ENCODE results near the gene UBR2. TPM values are rescaled to one million over a fixed set of nuclear protein-coding genes. Genes with fewer than 3 reads are reported as not detected.

Gene UBR2
- total RNA-seq (2021): 17.5 and 21.1 TPM in 2 replicates
- Bru-seq, nascent RNA: percentile 77 among the genes with signal in this experiment
- percentile 79 among the genes with signal in this experiment for BruChase-seq, experiment 1, labeled RNA remaining after a 2-hour chase
- percentile 74 among the genes with signal in this experiment for BruChase-seq, experiment 2, labeled RNA remaining after a 6-hour chase
- long read RNA-seq, full-length matches to known transcripts: 4 of 14 reads
- long read RNA-seq, partial matches to known transcripts: 8 of 14 reads
- long read RNA-seq, other reads (novel, unspliced or antisense): 2 of 14 reads

- H3K27me3 ChIP-seq (replicated peaks; ENCODE audit: insufficient read depth, low read depth, low read length, poor library complexity): no peaks in the 10 kb centered on the region
- H3K27ac ChIP-seq (ENCODE audit: low read depth, low read length, poor library complexity, severe bottlenecking): peak within 1 kb of the TSS; percentile 85
- POLR2A ChIA-PET (ENCODE audit: low non-redundant PET): no interaction called here
- peak; percentile 99 for DNase-seq (ENCODE audit: low spot score)
- H3K4me1 ChIP-seq (ENCODE audit: insufficient read depth, low read length, poor library complexity, severe bottlenecking): no peaks in the 10 kb centered on the region
- no peaks in the 10 kb centered on the region for H3K9me3 ChIP-seq (ENCODE audit: low read depth, low read length, poor library complexity, severe bottlenecking)
- TF ChIP-seq CTCF (conservative IDR thresholded peaks at IDR 0.05; ENCODE audit: low read depth, low read length) (no peak; the same call in 1 of the 2 replicates), EZH2 (IDR thresholded peaks at IDR 0.05; ENCODE audit: borderline replicate concordance, low read depth, low read length, poor library complexity, severe bottlenecking) (no peak)
- no TSS peak for BruUV-seq (replicated peaks)
- intact Hi-C loops (cut with micrococcal nuclease; ENCODE audit: unreplicated experiment): loop anchor here (10.0 kb wide), 1 partner anchor 161 kb away; the partner anchor contains the start of gene PRPH2
- CTCF ChIA-PET: interaction anchor here (0.6 to 2.7 kb wide), 3 partner anchors 16 to 312 kb away, joined by 4 to 9 read pairs (median 7); no protein-coding TSS in a partner anchor
- no peaks in the 10 kb centered on the region for H3K36me3 ChIP-seq (ENCODE audit: insufficient read depth, low read length, poor library complexity, severe bottlenecking)
- H3K4me3 ChIP-seq (ENCODE audit: low read depth, low read length, poor library complexity, severe bottlenecking): peak within 1 kb of the TSS; percentile 83
These were observed at the start of gene UBR2 for GRCh38 chr6:42563697-42564505. UBR2 (plus strand) TSS chr6:42564029; CDS start chr6:42564320, 291 bp downstream.

DNA sequence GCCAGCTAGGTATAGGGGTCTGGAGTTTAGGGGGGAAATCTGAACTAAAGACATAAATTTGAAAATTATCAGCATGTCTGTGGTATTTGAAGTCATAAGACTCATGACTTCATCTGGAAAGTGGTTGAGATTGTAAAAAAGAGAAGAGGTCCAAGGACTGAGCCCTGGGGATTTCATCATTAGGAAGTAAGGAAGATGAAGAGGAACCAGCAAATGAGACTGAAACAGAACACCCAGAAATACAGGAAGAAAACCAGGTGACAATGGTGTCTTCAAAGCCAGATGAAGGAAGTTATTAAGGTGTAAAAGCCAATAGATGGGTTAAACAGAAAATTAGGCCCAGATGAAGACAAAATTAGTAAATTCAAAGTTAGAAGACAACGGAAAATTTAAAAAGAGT is 49.1 kb upstream of the UBR2 start:
- intact Hi-C loops (cut with micrococcal nuclease; ENCODE audit: unreplicated experiment): no loop called here
- no peaks in the 10 kb centered on the region for H3K4me1 ChIP-seq (ENCODE audit: insufficient read depth, low read length, poor library complexity, severe bottlenecking)
- no peak for TF ChIP-seq EZH2 (IDR thresholded peaks at IDR 0.05; ENCODE audit: borderline replicate concordance, low read depth, low read length, poor library complexity, severe bottlenecking)
- no peak for TF ChIP-seq CTCF (conservative IDR thresholded peaks at IDR 0.05; ENCODE audit: low read depth, low read length)
- H3K27me3 ChIP-seq (replicated peaks; ENCODE audit: insufficient read depth, low read depth, low read length, poor library complexity): no peaks in the 10 kb centered on the region
- no peak overlapping the region for H3K27ac ChIP-seq (ENCODE audit: low read depth, low read length, poor library complexity, severe bottlenecking)
- H3K36me3 ChIP-seq (ENCODE audit: insufficient read depth, low read length, poor library complexity, severe bottlenecking): no peaks in the 10 kb centered on the region
- no peak overlapping the region for H3K4me3 ChIP-seq (ENCODE audit: low read depth, low read length, poor library complexity, severe bottlenecking)
- CTCF ChIA-PET: no interaction called here
- no peak for DNase-seq (ENCODE audit: low spot score)
- BruUV-seq (replicated peaks): no TSS peak
- POLR2A ChIA-PET (ENCODE audit: low non-redundant PET): no interaction called here
- H3K9me3 ChIP-seq (ENCODE audit: low read depth, low read length, poor library complexity, severe bottlenecking): no peaks in the 10 kb centered on the region

- no peaks in the 10 kb centered on the region for H3K27me3 ChIP-seq (replicated peaks; ENCODE audit: insufficient read depth, low read depth, low read length, poor library complexity)
- no peaks in the 10 kb centered on the region for H3K36me3 ChIP-seq (ENCODE audit: insufficient read depth, low read length, poor library complexity, severe bottlenecking)
- H3K4me3 ChIP-seq (ENCODE audit: low read depth, low read length, poor library complexity, severe bottlenecking): no peak overlapping the region
- no peak for DNase-seq (ENCODE audit: low spot score)
- ChIA-PET CTCF (no interaction called here), POLR2A (ENCODE audit: low non-redundant PET) (no interaction called here)
- H3K4me1 ChIP-seq (ENCODE audit: insufficient read depth, low read length, poor library complexity, severe bottlenecking): no peaks in the 10 kb centered on the region
- H3K9me3 ChIP-seq (ENCODE audit: low read depth, low read length, poor library complexity, severe bottlenecking): peaks cover 4% of the 10 kb centered on the region
- BruUV-seq (replicated peaks): no TSS peak
- TF ChIP-seq EZH2 (IDR thresholded peaks at IDR 0.05; ENCODE audit: borderline replicate concordance, low read depth, low read length, poor library complexity, severe bottlenecking): no peak
- no peak for TF ChIP-seq CTCF (conservative IDR thresholded peaks at IDR 0.05; ENCODE audit: low read depth, low read length)
- intact Hi-C loops (cut with micrococcal nuclease; ENCODE audit: unreplicated experiment): no loop called here
- no peak overlapping the region for H3K27ac ChIP-seq (ENCODE audit: low read depth, low read length, poor library complexity, severe bottlenecking)
These were observed 44.0 kb upstream of the UBR2 start for GRCh38 chr6:42519779-42520178.

Measured in A673 (cell line).